ENCODE results near the gene ZDHHC4. TPM values are rescaled to one million over a fixed set of nuclear protein-coding genes. Genes with fewer than 3 reads are reported as not detected.

ZDHHC4 gene
- total RNA-seq, 1 experiment from 2014 or later = 45.3 TPM

- Histone ChIP-seq H3K27me3 (replicated peaks) (no peaks in the 10 kb centered on the region), H3K27ac (no peak overlapping the region), H3K4me1 (replicated peaks) (no peaks in the 10 kb centered on the region), H3K9me3 (replicated peaks) (no peaks in the 10 kb centered on the region), H3K36me3 (peaks cover 25% of the 10 kb centered on the region), H3K4me3 (no peak overlapping the region)
- no peak for DNase-seq (ENCODE audit: low read depth in 1 of 2, low spot score in 2 of 2)
Measured at GRCh38 chr7:6606866-6607583, 29.8 kb downstream of the ZDHHC4 start.

GRCh38 chr7:6607651-6608051 lies 30.4 kb downstream of the ZDHHC4 start:
- Histone ChIP-seq H3K4me1 (replicated peaks) (no peaks in the 10 kb centered on the region), H3K27me3 (replicated peaks) (no peaks in the 10 kb centered on the region; the same call in 1 of the 2 replicates), H3K4me3 (no peak overlapping the region), H3K36me3 (peaks cover 19% of the 10 kb centered on the region), H3K9me3 (replicated peaks) (no peaks in the 10 kb centered on the region), H3K27ac (no peak overlapping the region)
- DNase-seq (ENCODE audit: low read depth in 1 of 2, low spot score in 2 of 2) = no peak

GRCh38 chr7:6608081-6608480 lies 30.8 kb downstream of the ZDHHC4 start:
- Histone ChIP-seq H3K36me3 (peaks cover 14% of the 10 kb centered on the region), H3K4me1 (replicated peaks) (no peaks in the 10 kb centered on the region), H3K4me3 (no peak overlapping the region), H3K27me3 (replicated peaks) (no peaks in the 10 kb centered on the region; the same call in 1 of the 2 replicates), H3K9me3 (replicated peaks) (no peaks in the 10 kb centered on the region), H3K27ac (no peak overlapping the region)
- no peak for DNase-seq (ENCODE audit: low read depth in 1 of 2, low spot score in 2 of 2)

GRCh38 chr7:6608794-6609193 lies 31.5 kb downstream of the ZDHHC4 start:
- peaks cover 9% of the 10 kb centered on the region for H3K36me3 ChIP-seq
- DNase-seq (ENCODE audit: low read depth in 1 of 2, low spot score in 2 of 2) = no peak
- no peak overlapping the region for H3K27ac ChIP-seq
- H3K4me1 ChIP-seq (replicated peaks) = no peaks in the 10 kb centered on the region
- H3K9me3 ChIP-seq (replicated peaks) = no peaks in the 10 kb centered on the region
- H3K4me3 ChIP-seq = no peak overlapping the region
- peaks cover 5% of the 10 kb centered on the region for H3K27me3 ChIP-seq (replicated peaks)

GRCh38 chr7:6612819-6613218 lies 35.6 kb downstream of the ZDHHC4 start:
- no peak overlapping the region for H3K4me3 ChIP-seq
- H3K4me1 ChIP-seq (replicated peaks) = peaks cover 3% of the 10 kb centered on the region; the same call in 1 of the 2 replicates
- peaks cover 39% of the 10 kb centered on the region for H3K27me3 ChIP-seq (replicated peaks)
- peaks cover 6% of the 10 kb centered on the region for H3K36me3 ChIP-seq
- no peaks in the 10 kb centered on the region for H3K9me3 ChIP-seq (replicated peaks)
- no peak overlapping the region for H3K27ac ChIP-seq
- no peak for DNase-seq (ENCODE audit: low read depth in 1 of 2, low spot score in 2 of 2)

GRCh38 chr7:6613706-6614105 lies 36.5 kb downstream of the ZDHHC4 start:
- Histone ChIP-seq H3K27ac (no peak overlapping the region), H3K4me1 (replicated peaks) (peaks cover 3% of the 10 kb centered on the region; the same call in 1 of the 2 replicates), H3K4me3 (no peak overlapping the region), H3K9me3 (replicated peaks) (no peaks in the 10 kb centered on the region), H3K27me3 (replicated peaks) (peaks cover 48% of the 10 kb centered on the region), H3K36me3 (peaks cover 6% of the 10 kb centered on the region)
- DNase-seq (ENCODE audit: low read depth in 1 of 2, low spot score in 2 of 2) = no peak

GRCh38 chr7:6614953-6615722 lies 37.9 kb downstream of the ZDHHC4 start, which contains the start of gene ZNF853:
Gene ZNF853, plus strand, starts transcription at chr7:6615610. Its CDS starts 565 bp downstream, at chr7:6616175.
- H3K36me3 ChIP-seq = no peaks in the 10 kb centered on the region
- no peak within 1 kb of the TSS for H3K27ac ChIP-seq
- H3K4me3 ChIP-seq = peak within 1 kb of the TSS; percentile 21; the same call in 1 of the 2 replicates
- H3K27me3 ChIP-seq (replicated peaks) = peaks cover 55% of the 10 kb centered on the region
- DNase-seq (ENCODE audit: low read depth in 1 of 2, low spot score in 2 of 2) = no peak
- H3K4me1 ChIP-seq (replicated peaks) = peaks cover 3% of the 10 kb centered on the region; the same call in 1 of the 2 replicates
- no peaks in the 10 kb centered on the region for H3K9me3 ChIP-seq (replicated peaks)

GRCh38 chr7:6615723-6616555 lies 38.7 kb downstream of the ZDHHC4 start:
- H3K36me3 ChIP-seq = no peaks in the 10 kb centered on the region
- H3K27ac ChIP-seq = no peak overlapping the region
- no peak for DNase-seq (ENCODE audit: low read depth in 1 of 2, low spot score in 2 of 2)
- H3K27me3 ChIP-seq (replicated peaks) = peaks cover 57% of the 10 kb centered on the region
- peak overlapping the region; percentile 21; the same call in 1 of the 2 replicates for H3K4me3 ChIP-seq
- H3K9me3 ChIP-seq (replicated peaks) = no peaks in the 10 kb centered on the region
- peaks cover 3% of the 10 kb centered on the region; the same call in 1 of the 2 replicates for H3K4me1 ChIP-seq (replicated peaks)

- Histone ChIP-seq H3K27me3 (replicated peaks) (peaks cover 57% of the 10 kb centered on the region), H3K9me3 (replicated peaks) (no peaks in the 10 kb centered on the region), H3K4me3 (no peak overlapping the region), H3K36me3 (no peaks in the 10 kb centered on the region), H3K27ac (no peak overlapping the region), H3K4me1 (replicated peaks) (peaks cover 3% of the 10 kb centered on the region; the same call in 1 of the 2 replicates)
- no peak for DNase-seq (ENCODE audit: low read depth in 1 of 2, low spot score in 2 of 2)
Measured at GRCh38 chr7:6616854-6617643, 39.8 kb downstream of the ZDHHC4 start.

GRCh38 chr7:6618621-6619020 lies 41.4 kb downstream of the ZDHHC4 start:
- Histone ChIP-seq H3K9me3 (replicated peaks) (no peaks in the 10 kb centered on the region), H3K27me3 (replicated peaks) (peaks cover 54% of the 10 kb centered on the region), H3K36me3 (no peaks in the 10 kb centered on the region), H3K4me1 (replicated peaks) (peaks cover 3% of the 10 kb centered on the region; the same call in 1 of the 2 replicates), H3K27ac (no peak overlapping the region), H3K4me3 (no peak overlapping the region)
- DNase-seq (ENCODE audit: low read depth in 1 of 2, low spot score in 2 of 2) = no peak

- Histone ChIP-seq H3K27ac (no peak overlapping the region), H3K36me3 (no peaks in the 10 kb centered on the region), H3K4me3 (no peak overlapping the region), H3K9me3 (replicated peaks) (no peaks in the 10 kb centered on the region), H3K27me3 (replicated peaks) (peaks cover 40% of the 10 kb centered on the region), H3K4me1 (replicated peaks) (peaks cover 3% of the 10 kb centered on the region; the same call in 1 of the 2 replicates)
- DNase-seq (ENCODE audit: low read depth in 1 of 2, low spot score in 2 of 2) = no peak
Measured at GRCh38 chr7:6619961-6620360, 42.7 kb downstream of the ZDHHC4 start.

- H3K27me3 ChIP-seq (replicated peaks) = peaks cover 29% of the 10 kb centered on the region
- H3K4me3 ChIP-seq = no peak overlapping the region
- H3K9me3 ChIP-seq (replicated peaks) = no peaks in the 10 kb centered on the region
- no peak for DNase-seq (ENCODE audit: low read depth in 1 of 2, low spot score in 2 of 2)
- no peaks in the 10 kb centered on the region for H3K4me1 ChIP-seq (replicated peaks)
- no peak overlapping the region for H3K27ac ChIP-seq
- no peaks in the 10 kb centered on the region for H3K36me3 ChIP-seq
Measured at GRCh38 chr7:6621195-6622133, 44.2 kb downstream of the ZDHHC4 start.
